Transverse colon (tissue), 4 donors: ENCODE data around the gene SYT2. TPM values are rescaled to one million over a fixed set of nuclear protein-coding genes. Genes with fewer than 3 reads are reported as not detected.
A peak's percentile ranks its signal among the peaks of the same experiment; 100 is the strongest.
"Not testable (repeated sequence)": the region's sequence is repeated elsewhere in the genome, so short reads cannot be mapped to it uniquely, and the experiment has no call there.

Experiments used
- DNase-seq: peaks from one replicate; pipeline ENCODE4 v3.0.0-alpha.2; 2019
- H3K27ac ChIP-seq, 4 donors: fragments of 200-600 bp; sonication (generic); 2 replicates each; pipeline ENCODE4 v1.5.1; 2016 to 2018; ENCODE audit warnings: inconsistent platforms in 4 of 4
- H3K27me3 ChIP-seq: fragments of 200-600 bp; sonication (generic); 2 replicates; pipeline ENCODE4 v1.5.1; 2017; ENCODE audit warnings: inconsistent platforms
- H3K36me3 ChIP-seq, 4 donors: fragments of 200-600 bp; sonication (generic); 2 replicates each; pipeline ENCODE4 v1.5.1; 2017 to 2019; ENCODE audit warnings: inconsistent platforms in 4 of 4
- H3K4me1 ChIP-seq, 4 donors: fragments of 200-600 bp; sonication (generic); 2 replicates each; pipeline ENCODE4 v1.5.1; 2017 to 2020; ENCODE audit warnings: inconsistent platforms in 4 of 4
- H3K4me3 ChIP-seq, 4 donors: fragments of 200-600 bp; sonication (generic); 1 replicate in 1 of 4; 2 replicates in 3 of 4; pipeline versions ENCODE4 v1.5.1 to v1.6.1; 2017 to 2019; ENCODE audit warnings: inconsistent platforms in 4 of 4
- H3K9me3 ChIP-seq, 2 donors: fragments of 200-600 bp; sonication (generic); 2 replicates each; pipeline ENCODE4 v1.5.1; 2017 to 2019; ENCODE audit warnings: inconsistent platforms in 2 of 2
- CTCF ChIP-seq, 5 experiments: fragments of 200-600 bp in 3 of 5; fragments of 450-650 bp in 2 of 5; sonication (generic) in 3 of 5; IDR thresholded peaks; 1 replicate in 2 of 5; 2 replicates in 3 of 5; pipeline ENCODE4 v1.5.1; 2016 to 2017; ENCODE audit warnings: antibody characterized with exemption in 5 of 5, inconsistent platforms in 3 of 5, mild to moderate bottlenecking in 2 of 5, moderate library complexity in 1 of 5
- EP300 ChIP-seq: sonication (generic); formaldehyde crosslinking; IDR thresholded peaks from one replicate; pipeline ENCODE4 v1.6.1; 2017; ENCODE audit warnings: antibody characterized with exemption, low read depth
- POLR2A ChIP-seq: fragments of 450-650 bp; IDR thresholded peaks from one replicate; pipeline ENCODE4 v1.6.1; 2016; ENCODE audit warnings: antibody characterized with exemption, mild to moderate bottlenecking, moderate library complexity
- POLR2AphosphoS5 ChIP-seq, 3 donors: sonication (generic); formaldehyde crosslinking; IDR thresholded peaks; one replicate each; pipeline ENCODE4 v1.6.1; 2016; ENCODE audit warnings: antibody characterized with exemption in 3 of 3
- WGBS, 2 donors: methylation state at CpG; one replicate each; pipeline ENCODE4 v1.1.5; 2018; ENCODE audit warnings: low coverage in 1 of 2; 5-methylcytosine and 5-hydroxymethylcytosine counted together
- in situ Hi-C, 4 donors: fragments of 200-750 bp; cut with MboI; loops; one replicate each; pipeline versions ENCODE4 v1.15.0 to v1.15.1; 2017; ENCODE audit warnings: low sequenced_read_pairs in 3 of 4, low pct_ligation_motif_present in 1 of 4, low pct_unique_long_range_greater_than_20kb in 1 of 4
- intact Hi-C: fragments of 100-400 bp; cut with DNase I; formaldehyde crosslinking; loops from one replicate; pipeline ENCODE4 v1.15.1; 2023; ENCODE audit warnings: low total_unique reads
- total RNA-seq, 4 donors: library from RNA; depleted of rRNA; stranded (reverse); fragments of >200 nt; gene quantifications; one replicate each; pipeline ENCODE4 v1.1.0, GENCODE V29; 2016

The SYT2 gene
- total RNA-seq, 4 donors from 2014 or later = 0.16 to 0.40 TPM; not detected in 2

- no peaks in the 10 kb centered on the region for H3K9me3 ChIP-seq
- in situ Hi-C loops = loop anchor here in 2 of 4 donors (25.0 kb wide), 1 partner anchor 129 kb away; no protein-coding TSS in a partner anchor
- peak overlapping the region in 1 of 4 donors; percentile 37 for H3K27ac ChIP-seq
- no peak for DNase-seq
- no peak overlapping the region for H3K4me3 ChIP-seq
- 68 to 74% methylated on average over 6 to 13 of the region's 13 CpGs for WGBS, 2 donors
- peaks cover 18 to 35% (median 28%) of the 10 kb centered on the region in 4 donors for H3K4me1 ChIP-seq
- intact Hi-C loops = no loop called here
- no peaks in the 10 kb centered on the region for H3K27me3 ChIP-seq
- TF ChIP-seq POLR2A (no peak), POLR2AphosphoS5 (IDR thresholded peaks at IDR 0.05) (no peak), CTCF (IDR thresholded peaks at IDR 0.05) (no peak), EP300 (no peak)
- no peaks in the 10 kb centered on the region for H3K36me3 ChIP-seq
These were observed 93.8 kb downstream of the SYT2 start for GRCh38 chr1:202616355-202616915.

GRCh38 chr1:202615501-202616354 is 94.5 kb downstream of the SYT2 start:
- intact Hi-C loops = no loop called here
- in situ Hi-C loops = loop anchor here in 2 of 4 donors (25.0 kb wide), 1 partner anchor 128 kb away; no protein-coding TSS in a partner anchor
- Histone ChIP-seq H3K4me1 (peaks cover 18 to 35% (median 28%) of the 10 kb centered on the region in 4 donors), H3K9me3 (no peaks in the 10 kb centered on the region), H3K27ac (peak overlapping the region; percentile 37 to 63 (median 50)), H3K36me3 (no peaks in the 10 kb centered on the region), H3K4me3 (no peak overlapping the region), H3K27me3 (no peaks in the 10 kb centered on the region)
- 41 to 53% methylated on average over 3 to 11 of the region's 11 CpGs for WGBS, 2 donors
- DNase-seq = peak; percentile 28
- TF ChIP-seq EP300 = no peak
- no peak for TF ChIP-seq CTCF (IDR thresholded peaks at IDR 0.05)
- TF ChIP-seq POLR2A = no peak
- TF ChIP-seq POLR2AphosphoS5 (IDR thresholded peaks at IDR 0.05) = no peak

DNA sequence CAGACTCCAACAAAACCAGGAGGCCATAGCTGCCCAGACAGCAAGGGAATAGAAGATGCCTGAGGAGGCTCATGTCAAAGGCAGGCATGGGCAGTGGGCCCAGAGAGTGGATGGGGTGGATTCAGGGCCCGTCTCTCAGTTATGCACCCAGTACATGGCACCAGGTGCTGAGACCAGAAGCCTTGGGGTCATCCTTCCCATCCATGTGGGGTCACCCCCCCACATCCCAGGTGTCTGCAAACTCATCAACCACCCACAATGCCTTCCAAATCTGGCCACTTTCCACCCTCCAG is 95.1 kb downstream of the SYT2 start:
- intact Hi-C loops, H3K36me3 ChIP-seq, H3K27me3 ChIP-seq, H3K9me3 ChIP-seq, DNase-seq, H3K4me3 ChIP-seq: not testable (repeated sequence)
- 50% methylated on average over 1 of the region's 1 CpG; no CpG with 5 or more reads in 1 of the 2 donors for WGBS, 2 donors
- Histone ChIP-seq H3K27ac (peak overlapping the region; percentile 37 to 63 (median 50)), H3K4me1 (peaks cover 18 to 35% (median 28%) of the 10 kb centered on the region in 4 donors)
- in situ Hi-C loops = loop anchor here in 2 of 4 donors (25.0 kb wide), 1 partner anchor 128 kb away; no protein-coding TSS in a partner anchor

DNA sequence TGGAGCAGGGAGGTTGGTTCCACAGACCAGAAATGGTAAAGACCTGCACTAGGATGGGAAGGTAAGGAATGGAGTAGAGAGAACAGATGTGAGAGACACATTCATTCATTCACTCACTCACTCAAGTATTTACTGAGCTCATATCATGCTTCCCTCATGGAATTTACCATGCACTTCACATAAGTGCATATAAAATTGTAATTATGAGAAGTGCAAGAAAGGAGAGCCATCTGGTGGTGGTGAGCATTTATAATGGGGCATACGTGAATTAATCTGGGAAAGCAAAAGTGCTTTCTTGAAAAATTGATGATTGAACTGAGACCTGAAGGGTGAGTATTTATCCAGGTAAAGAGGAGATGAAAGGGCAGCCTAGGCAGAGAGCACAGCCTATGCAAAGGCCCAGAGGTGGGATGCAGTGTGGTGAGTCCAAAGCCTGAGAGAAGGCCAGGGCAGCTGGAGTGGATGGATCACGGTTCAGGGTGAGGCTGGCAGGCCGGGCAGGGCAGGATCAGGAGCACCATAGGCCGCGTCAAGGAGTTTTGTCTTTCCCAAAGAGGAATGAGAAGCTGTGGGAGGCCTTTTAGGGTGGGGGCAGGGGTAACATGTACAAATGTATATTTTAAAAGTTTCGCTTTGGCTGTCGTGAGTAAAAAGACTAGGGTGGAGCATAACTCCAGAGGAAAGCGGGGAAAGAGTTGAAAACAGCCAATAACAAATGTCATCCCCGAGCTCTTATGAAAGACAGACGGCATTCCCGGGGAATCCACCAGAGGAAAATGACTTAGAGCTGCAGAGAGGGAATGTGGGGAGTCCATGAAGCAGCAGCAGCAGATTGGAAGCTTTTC is 95.7 kb downstream of the SYT2 start:
- WGBS, 2 donors = 59 to 67% methylated on average over 8 to 11 of the region's 11 CpGs
- intact Hi-C loops, H3K27me3 ChIP-seq, H3K9me3 ChIP-seq, H3K4me3 ChIP-seq, DNase-seq, H3K36me3 ChIP-seq: not testable (repeated sequence)
- H3K27ac ChIP-seq = peak overlapping the region; percentile 37 to 63 (median 50)
- peaks cover 18 to 34% (median 27%) of the 10 kb centered on the region in 4 donors for H3K4me1 ChIP-seq
- TF ChIP-seq CTCF (IDR thresholded peaks at IDR 0.05) = peak in 1 of 5 experiments; percentile 8
- in situ Hi-C loops = loop anchor here in 2 of 4 donors (25.0 kb wide), 1 partner anchor 127 kb away; no protein-coding TSS in a partner anchor
